Measurements from ENCODE around the gene BBOX1.

The BBOX1 gene

GRCh38 chr11:27025312-27025955 is 15.2 kb upstream of the BBOX1 start:
- DNase-seq: no peak

GRCh38 chr11:27025957-27026733 is 14.5 kb upstream of the BBOX1 start:
- DNase-seq: no peak

GRCh38 chr11:27028561-27028965 is 12.1 kb upstream of the BBOX1 start:
- no peak for DNase-seq

GRCh38 chr11:27029966-27030365 is 10.6 kb upstream of the BBOX1 start:
- no peak for DNase-seq

- no peak for DNase-seq
Observed at GRCh38 chr11:27031754-27032153, 8.9 kb upstream of the BBOX1 start.

GRCh38 chr11:27039873-27040272 is 742 bp upstream of the BBOX1 start:
- DNase-seq: no peak

GRCh38 chr11:27041141-27041899 is 705 bp downstream of the BBOX1 start:
- no peak for DNase-seq

- no peak for DNase-seq
Observed at GRCh38 chr11:27046956-27047355, 6.3 kb downstream of the BBOX1 start.

- DNase-seq: no peak
Observed at GRCh38 chr11:27052668-27053067, 12.1 kb downstream of the BBOX1 start.

GRCh38 chr11:27055065-27055682 is 14.6 kb downstream of the BBOX1 start:
- no peak for DNase-seq

GRCh38 chr11:27057091-27057780 is 16.6 kb downstream of the BBOX1 start:
- DNase-seq: no peak

GRCh38 chr11:27058456-27058855 is 17.8 kb downstream of the BBOX1 start:
- DNase-seq: no peak

- DNase-seq: no peak
Observed at GRCh38 chr11:27059431-27059830, 18.8 kb downstream of the BBOX1 start.

GRCh38 chr11:27060816-27061460 is 20.3 kb downstream of the BBOX1 start:
- DNase-seq: no peak

- no peak for DNase-seq
Observed at GRCh38 chr11:27061461-27061821, 20.8 kb downstream of the BBOX1 start.

GRCh38 chr11:27064086-27064485 is 23.5 kb downstream of the BBOX1 start:
- no peak for DNase-seq

GRCh38 chr11:27075192-27075591 is 34.6 kb downstream of the BBOX1 start:
- DNase-seq: no peak

GRCh38 chr11:27075655-27076054 is 35.0 kb downstream of the BBOX1 start:
- no peak for DNase-seq

- DNase-seq: no peak
Observed at GRCh38 chr11:27076121-27076589, 35.5 kb downstream of the BBOX1 start.

GRCh38 chr11:27081056-27081455 is 40.4 kb downstream of the BBOX1 start:
- no peak for DNase-seq

GRCh38 chr11:27083241-27083640 is 42.6 kb downstream of the BBOX1 start:
- DNase-seq: no peak

- DNase-seq: no peak
Observed at GRCh38 chr11:27083782-27084181, 43.2 kb downstream of the BBOX1 start.
